Mucosa of descending colon (tissue), 3 donors: ENCODE results near the gene EARS2. TPM values are rescaled to one million over a fixed set of nuclear protein-coding genes. Genes with fewer than 3 reads are reported as not detected.
A peak's percentile ranks its signal among the peaks of the same experiment; 100 is the strongest.

Experiments
- ATAC-seq: fragments of 200-7000 bp; cut with Tn5 transposase; one replicate; pipeline ENCODE4 v1.9.1; 2020; ENCODE audit warnings: mild to moderate bottlenecking, moderate library complexity
- DNase-seq, 3 donors: peaks; one replicate each; pipeline ENCODE4 v3.0.0-alpha.2; 2020
- H3K36me3 ChIP-seq: fragments of 200-600 bp; one replicate; pipeline ENCODE4 v1.8.0; 2021; ENCODE audit warnings: low read depth, mild to moderate bottlenecking
- H3K4me1 ChIP-seq: fragments of 200-600 bp; one replicate; pipeline ENCODE4 v1.8.0; 2021; ENCODE audit warnings: low read depth, mild to moderate bottlenecking
- H3K4me3 ChIP-seq: fragments of 200-600 bp; one replicate; pipeline ENCODE4 v1.8.0; 2021; ENCODE audit warnings: mild to moderate bottlenecking
- H3K9me3 ChIP-seq: fragments of 200-600 bp; one replicate; pipeline ENCODE4 v1.8.0; 2021; ENCODE audit warnings: mild to moderate bottlenecking
- intact Hi-C, 2 donors: fragments of 100-400 bp; cut with DNase I in 1 of 2; cut with micrococcal nuclease in 1 of 2; formaldehyde crosslinking; loops; one replicate each; pipeline versions ENCODE4 v1.11.0 to v1.11.1; 2022; cut with DNase I, micrococcal nuclease
- total RNA-seq, 3 donors: library from RNA; stranded (reverse); fragmentation: NEBNext Ultra II Directional in 2 of 3; extraction: Animal tissue kit (Norgen Biotek cat#: 25700) in 2 of 3; gene quantifications; one replicate each; pipeline versions ENCODE4 v1.2.1 to v1.2.4, GENCODE V29; 2021 to 2023
- TF ChIP-seq, protein P1 (sequence below): fragments of 200-600 bp; IDR thresholded peaks from one replicate; pipeline ENCODE4 v1.8.0; 2022; ENCODE audit warnings: antibody characterized with exemption, mild to moderate bottlenecking
- donor health status: DM: no; HTN: no; CAD: no; lungs with moderate emphysema.
- donor health status: DM: no; HTN: no; CAD: no.
- donor health status: DM: no; HTN: yes; CAD: no.

The EARS2 gene
- total RNA-seq, 3 donors from 2014 or later = 15.2 to 18.0 (median 17.2) TPM

DNA sequence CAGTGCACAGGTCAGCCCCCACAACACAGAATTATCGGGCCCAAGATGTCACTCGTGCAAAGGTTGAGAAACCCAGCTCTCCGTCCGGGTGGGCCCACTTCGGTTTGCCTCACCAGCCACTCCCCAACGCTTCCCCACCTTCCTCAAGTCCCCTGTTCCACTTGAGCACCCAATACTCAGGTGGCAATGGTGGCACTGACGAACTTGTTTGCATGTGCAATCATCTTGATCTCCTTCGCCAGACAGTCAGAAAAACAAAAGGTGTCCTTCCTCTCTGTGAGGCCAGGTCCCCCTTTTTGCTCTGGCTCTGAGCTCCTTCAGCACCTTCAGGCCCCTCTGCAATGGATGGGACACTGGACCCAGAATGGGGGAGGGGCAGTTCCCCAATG is 50.5 kb downstream of the EARS2 start:
- Histone ChIP-seq H3K4me1 (peaks cover 13% of the 10 kb centered on the region), H3K4me3 (no peak overlapping the region), H3K9me3 (no peaks in the 10 kb centered on the region), H3K36me3 (no peaks in the 10 kb centered on the region)
- no peak for DNase-seq
- no peak for ATAC-seq
- TF ChIP-seq, protein P1, sequence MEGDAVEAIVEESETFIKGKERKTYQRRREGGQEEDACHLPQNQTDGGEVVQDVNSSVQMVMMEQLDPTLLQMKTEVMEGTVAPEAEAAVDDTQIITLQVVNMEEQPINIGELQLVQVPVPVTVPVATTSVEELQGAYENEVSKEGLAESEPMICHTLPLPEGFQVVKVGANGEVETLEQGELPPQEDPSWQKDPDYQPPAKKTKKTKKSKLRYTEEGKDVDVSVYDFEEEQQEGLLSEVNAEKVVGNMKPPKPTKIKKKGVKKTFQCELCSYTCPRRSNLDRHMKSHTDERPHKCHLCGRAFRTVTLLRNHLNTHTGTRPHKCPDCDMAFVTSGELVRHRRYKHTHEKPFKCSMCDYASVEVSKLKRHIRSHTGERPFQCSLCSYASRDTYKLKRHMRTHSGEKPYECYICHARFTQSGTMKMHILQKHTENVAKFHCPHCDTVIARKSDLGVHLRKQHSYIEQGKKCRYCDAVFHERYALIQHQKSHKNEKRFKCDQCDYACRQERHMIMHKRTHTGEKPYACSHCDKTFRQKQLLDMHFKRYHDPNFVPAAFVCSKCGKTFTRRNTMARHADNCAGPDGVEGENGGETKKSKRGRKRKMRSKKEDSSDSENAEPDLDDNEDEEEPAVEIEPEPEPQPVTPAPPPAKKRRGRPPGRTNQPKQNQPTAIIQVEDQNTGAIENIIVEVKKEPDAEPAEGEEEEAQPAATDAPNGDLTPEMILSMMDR = no peak
- intact Hi-C loops = no loop called here

DNA sequence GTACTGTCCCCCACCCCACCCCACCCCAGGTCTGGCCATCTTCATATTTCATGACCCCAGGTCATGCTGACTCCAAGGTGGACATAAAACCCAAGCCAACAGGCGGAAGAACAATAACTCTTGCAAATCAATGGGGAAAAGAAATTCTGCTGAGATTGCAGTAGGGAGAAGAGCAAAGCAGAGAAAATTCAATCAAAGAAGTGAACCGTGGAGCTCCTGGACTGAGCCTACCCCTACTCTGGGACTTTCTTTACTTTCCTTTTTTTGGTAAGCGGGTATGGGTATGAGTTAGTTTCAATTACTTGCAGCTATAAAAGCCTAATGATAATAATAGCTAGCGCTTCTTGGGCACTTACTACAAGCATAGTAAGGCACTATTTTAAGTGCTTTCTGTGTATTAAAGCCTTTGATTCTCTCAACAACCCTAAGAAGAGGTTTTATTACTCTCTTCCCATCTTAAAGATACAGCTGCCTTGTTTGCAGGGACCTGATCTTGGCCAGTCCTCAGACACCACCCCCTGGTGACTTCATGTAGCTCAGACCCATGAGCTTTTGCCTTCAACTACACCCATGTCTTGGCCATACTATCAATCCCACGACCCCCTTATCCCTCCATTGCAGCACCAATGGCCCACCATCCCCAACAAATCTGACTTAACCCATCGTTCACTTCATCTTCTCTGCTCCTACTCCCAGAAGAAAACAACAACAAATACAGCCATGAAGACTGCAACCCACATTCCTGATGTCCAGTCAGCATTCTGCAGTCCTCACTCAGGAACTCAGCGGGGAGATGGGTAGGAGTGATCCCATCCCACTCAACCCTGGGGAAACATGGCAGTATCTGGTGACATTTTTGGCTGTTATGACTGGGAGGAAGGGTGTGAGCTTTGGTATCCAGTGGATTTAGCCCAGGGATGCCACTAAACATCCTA is 51.2 kb downstream of the EARS2 start:
- TF ChIP-seq, protein P1 = no peak
- no peak overlapping the region for H3K4me3 ChIP-seq
- intact Hi-C loops = no loop called here
- peaks cover 13% of the 10 kb centered on the region for H3K4me1 ChIP-seq
- ATAC-seq = no peak
- no peak for DNase-seq
- no peaks in the 10 kb centered on the region for H3K9me3 ChIP-seq
- H3K36me3 ChIP-seq = no peaks in the 10 kb centered on the region

DNA sequence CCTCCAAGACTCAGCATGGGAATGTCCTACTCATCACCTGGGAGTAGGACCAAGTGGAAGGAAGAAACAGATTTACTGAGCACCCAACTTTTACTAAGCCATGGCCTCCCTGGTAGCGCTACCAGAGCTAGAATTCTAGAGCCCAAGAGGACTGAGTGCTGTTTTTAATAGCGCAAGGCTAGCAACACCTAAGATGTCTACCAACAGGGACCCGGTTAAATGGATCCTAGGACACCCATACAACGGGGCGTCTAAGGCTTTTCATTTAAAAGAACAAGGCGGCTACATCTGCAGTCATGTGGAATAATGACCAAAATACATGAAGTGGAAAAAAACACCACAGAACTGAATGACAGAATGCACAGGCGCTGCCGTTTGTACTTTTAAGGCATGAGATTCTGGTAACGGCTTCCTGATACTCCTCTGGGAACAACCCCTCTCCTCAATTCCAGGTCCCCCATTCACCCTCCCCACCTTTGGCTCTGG is 51.9 kb downstream of the EARS2 start:
- DNase-seq = no peak
- H3K4me1 ChIP-seq = peaks cover 19% of the 10 kb centered on the region
- intact Hi-C loops = no loop called here
- no peak for ATAC-seq
- no peaks in the 10 kb centered on the region for H3K9me3 ChIP-seq
- H3K4me3 ChIP-seq = no peak overlapping the region
- TF ChIP-seq, protein P1 = no peak
- no peaks in the 10 kb centered on the region for H3K36me3 ChIP-seq

DNA sequence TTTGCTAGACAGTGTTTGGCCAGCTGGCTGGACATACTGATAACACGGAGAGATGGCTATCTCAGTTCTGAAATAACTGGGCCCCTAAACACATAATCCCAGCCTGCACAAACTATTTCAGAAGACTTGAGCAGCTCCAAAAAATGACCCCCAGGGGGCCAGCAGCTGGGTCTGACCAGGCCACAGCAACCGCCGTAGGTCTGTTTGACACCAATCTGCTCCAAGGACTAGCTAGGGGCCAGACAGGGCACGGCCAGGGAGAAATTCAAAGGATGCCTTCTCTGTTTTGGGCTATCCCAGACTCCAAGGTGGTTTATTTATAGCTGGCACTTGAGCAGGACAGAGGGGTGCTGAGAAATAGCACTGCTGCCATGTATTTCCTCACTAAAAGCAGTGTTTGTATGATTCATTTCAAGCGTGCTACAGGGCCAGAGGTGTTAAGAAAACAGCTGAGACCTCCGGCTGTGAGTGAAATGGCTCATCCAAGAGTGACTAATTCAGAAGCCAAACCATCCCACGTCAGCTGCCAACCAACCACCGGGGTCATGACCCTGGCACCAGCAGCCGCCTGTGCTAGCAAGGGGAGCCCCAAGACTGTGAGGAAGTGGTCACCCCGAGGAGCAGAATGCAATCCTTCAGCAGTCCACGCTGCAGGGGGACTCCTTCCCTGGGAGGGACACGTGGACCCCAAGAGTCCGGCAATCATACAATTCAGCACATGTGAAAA is 52.5 kb downstream of the EARS2 start:
- TF ChIP-seq, protein P1 = no peak
- H3K4me3 ChIP-seq = no peak overlapping the region
- H3K9me3 ChIP-seq = no peaks in the 10 kb centered on the region
- no peaks in the 10 kb centered on the region for H3K36me3 ChIP-seq
- ATAC-seq = peak; percentile 38
- intact Hi-C loops = no loop called here
- peaks cover 25% of the 10 kb centered on the region for H3K4me1 ChIP-seq
- peak; percentile 30 to 77 (median 51) for DNase-seq

DNA sequence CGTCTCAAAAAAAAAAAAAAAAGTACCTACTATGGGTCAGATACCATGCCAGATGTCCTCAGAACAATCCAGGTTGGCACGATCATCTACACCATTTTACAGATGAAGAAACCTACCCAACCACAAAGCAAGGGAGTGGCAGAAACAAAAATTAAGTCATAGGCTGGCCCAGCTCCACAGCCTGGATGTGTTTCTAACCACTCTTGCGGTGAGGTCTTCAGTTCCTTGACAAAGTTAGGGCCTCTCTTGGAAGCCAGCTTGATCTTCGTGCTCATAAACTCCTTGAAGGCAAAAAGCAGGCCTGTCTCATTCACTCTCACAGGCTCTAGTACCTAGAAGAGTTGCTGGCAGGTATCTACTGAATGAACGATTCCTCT is 53.1 kb downstream of the EARS2 start:
- intact Hi-C loops = no loop called here
- Histone ChIP-seq H3K4me3 (no peak overlapping the region), H3K36me3 (no peaks in the 10 kb centered on the region), H3K4me1 (peaks cover 23% of the 10 kb centered on the region), H3K9me3 (no peaks in the 10 kb centered on the region)
- ATAC-seq (no peak), DNase-seq (no peak)
- TF ChIP-seq, protein P1 = no peak
